Esophagus muscularis mucosa (tissue), 4 donors: Measurements from ENCODE around the gene FOXS1. TPM values are rescaled to one million over a fixed set of nuclear protein-coding genes. Genes with fewer than 3 reads are reported as not detected.

Experiments
- DNase-seq: peaks from one replicate; pipeline ENCODE4 v3.0.0-alpha.2; 2017; ENCODE audit errors: extremely low spot score
- H3K27ac ChIP-seq, 4 donors: fragments of 200-600 bp; sonication (generic); replicated peaks in 1 of 4; 1 replicate in 3 of 4; 2 replicates in 1 of 4; pipeline ENCODE4 v1.5.1; 2016 to 2019; ENCODE audit warnings: mild to moderate bottlenecking in 1 of 4
- H3K27me3 ChIP-seq, 4 donors: fragments of 200-600 bp; sonication (generic); one replicate each; pipeline versions ENCODE4 v1.5.1 to v1.6.0; 2016 to 2019
- H3K36me3 ChIP-seq, 4 donors: fragments of 200-600 bp; sonication (generic); one replicate each; pipeline ENCODE4 v1.5.1; 2016 to 2019
- H3K4me1 ChIP-seq, 4 donors: fragments of 200-600 bp; sonication (generic); one replicate each; pipeline ENCODE4 v1.5.1; 2016 to 2019
- H3K4me3 ChIP-seq, 4 donors: fragments of 200-600 bp; sonication (generic); 1 replicate in 2 of 4; 2 replicates in 2 of 4; pipeline ENCODE4 v1.5.1; 2016 to 2019; ENCODE audit warnings: mild to moderate bottlenecking in 4 of 4, moderate library complexity in 1 of 4
- H3K9me3 ChIP-seq, 4 donors: fragments of 200-600 bp; sonication (generic); 1 replicate in 3 of 4; 2 replicates in 1 of 4; pipeline ENCODE4 v1.5.1; 2016 to 2019
- EP300 ChIP-seq: sonication (generic); formaldehyde crosslinking; IDR thresholded peaks from one replicate; pipeline ENCODE4 v1.6.1; 2017; ENCODE audit warnings: antibody characterized with exemption
- POLR2A ChIP-seq: fragments of 450-650 bp; IDR thresholded peaks from one replicate; pipeline ENCODE4 v1.6.1; 2017; ENCODE audit warnings: antibody characterized with exemption, moderate library complexity, mild to moderate bottlenecking, low read depth
- POLR2AphosphoS5 ChIP-seq, 2 donors: sonication (generic); formaldehyde crosslinking; IDR thresholded peaks; one replicate each; pipeline ENCODE4 v1.6.1; 2017; ENCODE audit warnings: antibody characterized with exemption in 2 of 2
- WGBS: methylation state at CpG from one replicate; pipeline ENCODE4 v1.1.5; 2018; 5-methylcytosine and 5-hydroxymethylcytosine counted together
- intact Hi-C: fragments of 100-400 bp; cut with DNase I; formaldehyde crosslinking; loops from one replicate; pipeline ENCODE4 v1.15.1; 2023
- total RNA-seq, 4 donors: library from RNA; depleted of rRNA; stranded (reverse); fragments of >200 nt; gene quantifications; one replicate each; pipeline versions ENCODE4 v1.1.0 to v1.2.1, GENCODE V29; 2016
- TF ChIP-seq, protein P1 (sequence below), 3 experiments: fragments of 200-600 bp in 2 of 3; fragments of 450-650 bp in 1 of 3; sonication (generic) in 2 of 3; IDR thresholded peaks; one replicate each; pipeline ENCODE4 v1.5.1; 2017 to 2019; ENCODE audit warnings: antibody characterized with exemption in 3 of 3, mild to moderate bottlenecking in 2 of 3, moderate library complexity in 1 of 3

FOXS1 gene
- total RNA-seq, 4 donors from 2014 or later, result 0.50 to 3.4 (median 0.87) TPM

DNA sequence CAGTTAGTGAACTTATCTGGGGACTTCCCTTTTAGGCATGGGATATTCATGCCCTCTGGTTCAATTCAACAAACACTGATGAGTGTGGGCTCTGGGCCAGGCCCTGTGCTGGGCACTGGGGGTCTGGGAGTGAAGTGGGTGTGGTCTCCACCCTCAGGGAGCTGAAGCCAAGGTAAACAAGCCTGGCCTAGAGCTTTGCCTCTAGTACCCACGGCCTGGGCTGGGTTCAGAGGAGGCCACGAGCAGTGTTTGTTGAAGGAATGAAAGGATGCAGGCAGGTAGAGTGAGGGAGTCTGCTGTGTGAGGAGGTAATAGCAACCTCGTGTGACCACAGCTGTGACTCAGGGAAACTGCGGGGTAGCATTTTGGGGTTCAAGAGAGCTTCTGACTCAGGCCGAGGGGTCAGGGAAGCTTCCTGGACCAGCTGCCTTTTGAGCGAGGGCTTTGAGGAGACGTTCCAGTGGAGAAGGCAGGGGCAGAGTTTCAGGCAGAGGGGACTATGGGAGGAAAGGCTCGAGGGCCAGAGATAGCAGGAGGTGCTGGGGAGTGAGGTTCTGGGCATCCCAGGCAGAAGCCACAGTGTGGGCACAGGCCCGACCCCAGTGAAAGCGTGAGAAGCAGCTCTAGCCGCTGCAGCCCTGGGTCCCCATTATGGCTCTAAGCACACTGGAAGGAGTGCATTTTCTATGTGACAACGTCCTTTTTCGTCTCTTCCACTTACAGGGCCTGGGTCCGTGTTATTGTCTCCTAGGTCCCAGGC, 20.7 kb downstream of the FOXS1 start:
- intact Hi-C loops, result loop anchor here (5.0 kb wide), 1 partner anchor 208 kb away; no protein-coding TSS in a partner anchor
- peaks cover 4 to 15% (median 12%) of the 10 kb centered on the region in 4 donors for H3K4me1 ChIP-seq
- no peak for DNase-seq
- no peaks in the 10 kb centered on the region for H3K36me3 ChIP-seq
- 83% methylated on average over 13 of the region's 14 CpGs for WGBS
- H3K4me3 ChIP-seq, result no peak overlapping the region
- H3K27ac ChIP-seq, result no peak overlapping the region
- TF ChIP-seq EP300, result no peak
- no peak for TF ChIP-seq POLR2AphosphoS5 (IDR thresholded peaks at IDR 0.05)
- TF ChIP-seq POLR2A, result no peak
- TF ChIP-seq, protein P1, sequence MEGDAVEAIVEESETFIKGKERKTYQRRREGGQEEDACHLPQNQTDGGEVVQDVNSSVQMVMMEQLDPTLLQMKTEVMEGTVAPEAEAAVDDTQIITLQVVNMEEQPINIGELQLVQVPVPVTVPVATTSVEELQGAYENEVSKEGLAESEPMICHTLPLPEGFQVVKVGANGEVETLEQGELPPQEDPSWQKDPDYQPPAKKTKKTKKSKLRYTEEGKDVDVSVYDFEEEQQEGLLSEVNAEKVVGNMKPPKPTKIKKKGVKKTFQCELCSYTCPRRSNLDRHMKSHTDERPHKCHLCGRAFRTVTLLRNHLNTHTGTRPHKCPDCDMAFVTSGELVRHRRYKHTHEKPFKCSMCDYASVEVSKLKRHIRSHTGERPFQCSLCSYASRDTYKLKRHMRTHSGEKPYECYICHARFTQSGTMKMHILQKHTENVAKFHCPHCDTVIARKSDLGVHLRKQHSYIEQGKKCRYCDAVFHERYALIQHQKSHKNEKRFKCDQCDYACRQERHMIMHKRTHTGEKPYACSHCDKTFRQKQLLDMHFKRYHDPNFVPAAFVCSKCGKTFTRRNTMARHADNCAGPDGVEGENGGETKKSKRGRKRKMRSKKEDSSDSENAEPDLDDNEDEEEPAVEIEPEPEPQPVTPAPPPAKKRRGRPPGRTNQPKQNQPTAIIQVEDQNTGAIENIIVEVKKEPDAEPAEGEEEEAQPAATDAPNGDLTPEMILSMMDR (IDR thresholded peaks at IDR 0.05), result no peak
- H3K9me3 ChIP-seq, result no peaks in the 10 kb centered on the region
- no peaks in the 10 kb centered on the region for H3K27me3 ChIP-seq

DNA sequence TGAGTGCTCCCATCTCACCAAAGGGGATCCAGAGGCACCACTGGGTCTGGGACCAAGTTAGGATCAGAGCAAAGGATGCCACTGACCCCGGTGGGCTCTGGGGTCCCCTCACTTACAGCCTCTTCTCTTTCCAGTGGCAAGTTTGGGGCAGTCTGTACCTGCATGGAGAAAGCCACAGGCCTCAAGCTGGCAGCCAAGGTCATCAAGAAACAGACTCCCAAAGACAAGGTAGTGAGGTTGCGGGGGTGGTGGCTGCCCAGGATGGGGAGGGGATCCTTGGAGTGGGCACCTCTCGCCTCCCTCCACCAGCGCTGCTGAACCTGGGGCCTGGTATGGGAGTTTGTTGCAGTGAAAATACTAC, 21.3 kb downstream of the FOXS1 start:
- Histone ChIP-seq H3K36me3 (no peaks in the 10 kb centered on the region), H3K9me3 (no peaks in the 10 kb centered on the region), H3K4me1 (peaks cover 4 to 15% (median 12%) of the 10 kb centered on the region in 4 donors), H3K27me3 (no peaks in the 10 kb centered on the region), H3K27ac (no peak overlapping the region), H3K4me3 (no peak overlapping the region)
- intact Hi-C loops, result loop anchor here (5.0 kb wide), 1 partner anchor 208 kb away; no protein-coding TSS in a partner anchor
- 92% methylated on average over 4 of the region's 4 CpGs for WGBS
- no peak for TF ChIP-seq POLR2AphosphoS5 (IDR thresholded peaks at IDR 0.05)
- TF ChIP-seq, protein P1 (IDR thresholded peaks at IDR 0.05), result no peak
- no peak for TF ChIP-seq POLR2A
- no peak for DNase-seq

DNA sequence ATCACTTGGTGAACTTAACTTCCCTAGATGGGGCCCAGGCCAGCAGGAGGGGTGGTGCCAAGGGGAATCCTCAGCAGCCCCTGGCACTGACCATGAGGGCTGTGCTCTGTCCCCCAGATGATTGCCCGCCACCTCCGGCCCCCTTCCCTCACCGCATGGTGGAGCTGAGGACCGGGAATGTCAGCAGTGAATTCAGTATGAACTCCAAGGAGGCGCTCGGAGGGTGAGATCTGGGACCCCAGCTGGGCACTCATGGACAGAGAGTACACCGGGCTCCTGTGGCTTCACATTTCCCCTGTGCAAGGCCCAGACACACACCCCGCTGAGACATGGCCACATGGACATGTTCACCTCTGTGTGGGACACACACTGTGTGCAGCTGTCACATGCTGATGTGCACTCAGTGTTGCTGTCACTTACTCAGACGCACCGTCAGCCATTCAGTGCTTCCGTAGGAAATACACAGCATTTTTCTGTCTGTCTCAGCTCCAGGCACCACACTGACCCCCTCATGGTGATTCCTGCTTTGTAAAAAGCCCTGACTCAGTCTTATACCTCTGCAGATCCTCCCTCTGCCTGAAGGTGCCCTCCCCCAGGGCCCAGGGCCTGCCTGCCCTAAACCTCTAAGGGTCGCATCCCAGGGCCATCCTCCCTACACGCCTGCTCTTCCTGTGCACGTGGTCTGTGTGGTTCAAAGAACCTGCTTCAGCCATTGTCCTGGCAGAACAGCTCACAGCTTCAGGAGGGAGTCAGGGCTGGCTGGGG, 21.9 kb downstream of the FOXS1 start:
- DNase-seq, result no peak
- intact Hi-C loops, result loop anchor here (1.0 to 5.0 kb wide), 3 partner anchors 21 to 209 kb away; partner anchors contain the start of genes FOXS1 and PDRG1
- TF ChIP-seq POLR2A, result no peak
- Histone ChIP-seq H3K36me3 (no peaks in the 10 kb centered on the region), H3K27me3 (no peaks in the 10 kb centered on the region), H3K4me1 (peaks cover 4 to 15% (median 12%) of the 10 kb centered on the region in 4 donors), H3K9me3 (no peaks in the 10 kb centered on the region), H3K4me3 (no peak overlapping the region), H3K27ac (no peak overlapping the region)
- WGBS, result 68% methylated on average over 11 of the region's 14 CpGs

DNA sequence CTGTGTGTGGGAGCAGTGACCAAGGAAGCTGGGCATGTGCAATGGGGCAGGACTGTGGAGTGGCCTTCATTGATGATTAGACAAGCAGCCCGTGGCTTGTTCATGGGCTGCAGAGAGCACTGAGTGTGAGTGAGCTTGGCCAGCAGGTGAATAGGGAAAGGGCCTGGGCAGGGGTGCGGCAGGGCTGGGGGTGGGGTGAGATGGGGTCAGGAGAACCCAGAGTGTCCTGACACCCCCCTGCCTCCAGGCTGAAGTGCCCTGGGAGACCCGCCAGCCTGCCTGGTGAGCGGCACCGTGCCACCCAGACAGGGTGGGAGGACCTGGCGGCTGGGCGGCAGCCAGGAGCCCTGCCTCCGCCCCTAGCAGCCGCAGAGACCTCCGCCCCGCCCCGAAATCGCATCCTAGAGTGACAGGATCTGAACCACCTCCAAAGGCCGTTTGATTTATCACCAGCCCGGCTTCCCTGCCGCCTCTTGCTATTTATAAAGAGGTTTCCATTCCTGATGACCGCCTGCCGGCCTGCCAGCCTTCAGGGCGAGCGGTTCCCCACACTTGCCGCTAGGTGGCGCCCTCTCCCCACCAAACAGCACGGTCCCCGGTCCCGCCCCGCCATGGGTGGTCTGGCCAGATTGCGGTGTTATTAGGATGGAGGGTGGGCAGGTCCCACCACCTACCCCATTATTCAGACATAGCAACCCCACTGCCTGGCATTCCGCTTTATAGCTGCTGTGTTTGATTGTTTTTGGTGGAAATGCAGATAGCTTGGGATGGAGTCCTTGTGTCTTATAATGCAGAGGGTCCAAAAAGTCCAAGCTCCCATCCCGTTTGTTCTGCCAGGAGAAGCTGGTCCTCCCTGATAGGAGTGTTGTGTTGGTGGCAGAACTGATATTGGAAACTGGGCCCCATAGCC, 22.7 kb downstream of the FOXS1 start:
- DNase-seq, result no peak
- no peak overlapping the region for H3K27ac ChIP-seq
- H3K4me3 ChIP-seq, result peak overlapping the region in 3 of 4 donors; percentile 2 to 17 (median 15)
- no peaks in the 10 kb centered on the region for H3K36me3 ChIP-seq
- WGBS, result 6% methylated on average over 12 of the region's 29 CpGs
- no peaks in the 10 kb centered on the region for H3K9me3 ChIP-seq
- peaks cover 4 to 15% (median 12%) of the 10 kb centered on the region in 4 donors for H3K4me1 ChIP-seq
- H3K27me3 ChIP-seq, result no peaks in the 10 kb centered on the region
- TF ChIP-seq POLR2AphosphoS5 (IDR thresholded peaks at IDR 0.05) (peak in 1 of 2 donors; percentile 52), POLR2A (no peak), EP300 (no peak)
- TF ChIP-seq, protein P1 (IDR thresholded peaks at IDR 0.05), result peak; percentile 97 to 100 (median 99)
- intact Hi-C loops, result loop anchor here (1.0 to 5.0 kb wide), 3 partner anchors 22 to 210 kb away; partner anchors contain the start of genes FOXS1 and PDRG1
